ENCODE results near the gene SF3B4. TPM values are rescaled to one million over a fixed set of nuclear protein-coding genes. Genes with fewer than 3 reads are reported as not detected.

The SF3B4 gene
- total RNA-seq, 1 donor from 2014 or later: 108 TPM

GRCh38 chr1:149933208-149933607 lies 5.6 kb upstream of the SF3B4 start:
- H3K4me1 Mint-ChIP-seq (ENCODE audit: unreplicated experiment): peaks cover 31% of the 10 kb centered on the region
- H3K36me3 Mint-ChIP-seq (ENCODE audit: low read depth, unreplicated experiment): peaks cover 30% of the 10 kb centered on the region
- TF ChIP-seq CTCF (IDR thresholded peaks at IDR 0.05; ENCODE audit: unreplicated experiment): no peak
- no peak for DNase-seq (ENCODE audit: low spot score)
- H3K4me3 Mint-ChIP-seq (ENCODE audit: unreplicated experiment): peak overlapping the region; percentile 47
- peaks cover 19% of the 10 kb centered on the region for H3K27me3 Mint-ChIP-seq (ENCODE audit: unreplicated experiment)
- H3K27ac Mint-ChIP-seq (ENCODE audit: unreplicated experiment): no peak overlapping the region
- H3K9me3 Mint-ChIP-seq (ENCODE audit: unreplicated experiment): no peaks in the 10 kb centered on the region

GRCh38 chr1:149932474-149932873 lies 4.9 kb upstream of the SF3B4 start:
- Mint-ChIP-seq H3K36me3 (ENCODE audit: low read depth, unreplicated experiment) (peaks cover 30% of the 10 kb centered on the region), H3K9me3 (ENCODE audit: unreplicated experiment) (no peaks in the 10 kb centered on the region)
- TF ChIP-seq CTCF (IDR thresholded peaks at IDR 0.05; ENCODE audit: unreplicated experiment): no peak

GRCh38 chr1:149931212-149931790 lies 3.7 kb upstream of the SF3B4 start:
- H3K27ac Mint-ChIP-seq (ENCODE audit: unreplicated experiment): no peak overlapping the region
- TF ChIP-seq CTCF (IDR thresholded peaks at IDR 0.05; ENCODE audit: unreplicated experiment): no peak
- no peaks in the 10 kb centered on the region for H3K9me3 Mint-ChIP-seq (ENCODE audit: unreplicated experiment)
- peak overlapping the region; percentile 7 for H3K4me3 Mint-ChIP-seq (ENCODE audit: unreplicated experiment)
- no peak for DNase-seq (ENCODE audit: low spot score)
- peaks cover 37% of the 10 kb centered on the region for H3K36me3 Mint-ChIP-seq (ENCODE audit: low read depth, unreplicated experiment)
- H3K27me3 Mint-ChIP-seq (ENCODE audit: unreplicated experiment): peaks cover 18% of the 10 kb centered on the region
- H3K4me1 Mint-ChIP-seq (ENCODE audit: unreplicated experiment): peaks cover 21% of the 10 kb centered on the region

More at GRCh38 chr1:149932474-149932873, 4.9 kb upstream of the SF3B4 start:
- Mint-ChIP-seq H3K27ac (ENCODE audit: unreplicated experiment) (no peak overlapping the region), H3K4me3 (ENCODE audit: unreplicated experiment) (no peak overlapping the region), H3K27me3 (ENCODE audit: unreplicated experiment) (peaks cover 20% of the 10 kb centered on the region), H3K4me1 (ENCODE audit: unreplicated experiment) (peaks cover 25% of the 10 kb centered on the region)
- no peak for DNase-seq (ENCODE audit: low spot score)

GRCh38 chr1:149929856-149930255 lies 2.3 kb upstream of the SF3B4 start:
- H3K27ac Mint-ChIP-seq (ENCODE audit: unreplicated experiment): no peak overlapping the region
- H3K36me3 Mint-ChIP-seq (ENCODE audit: low read depth, unreplicated experiment): peaks cover 49% of the 10 kb centered on the region
- no peak overlapping the region for H3K4me3 Mint-ChIP-seq (ENCODE audit: unreplicated experiment)
- no peak for TF ChIP-seq CTCF (IDR thresholded peaks at IDR 0.05; ENCODE audit: unreplicated experiment)
- peaks cover 25% of the 10 kb centered on the region for H3K4me1 Mint-ChIP-seq (ENCODE audit: unreplicated experiment)
- no peak for DNase-seq (ENCODE audit: low spot score)
- peaks cover 15% of the 10 kb centered on the region for H3K27me3 Mint-ChIP-seq (ENCODE audit: unreplicated experiment)
- H3K9me3 Mint-ChIP-seq (ENCODE audit: unreplicated experiment): no peaks in the 10 kb centered on the region

GRCh38 chr1:149928401-149928724 lies 760 bp upstream of the SF3B4 start:
- Mint-ChIP-seq H3K4me3 (ENCODE audit: unreplicated experiment) (peak overlapping the region; percentile 99), H3K27ac (ENCODE audit: unreplicated experiment) (peak overlapping the region; percentile 96), H3K4me1 (ENCODE audit: unreplicated experiment) (peaks cover 30% of the 10 kb centered on the region), H3K27me3 (ENCODE audit: unreplicated experiment) (peaks cover 17% of the 10 kb centered on the region), H3K36me3 (ENCODE audit: low read depth, unreplicated experiment) (peaks cover 58% of the 10 kb centered on the region), H3K9me3 (ENCODE audit: unreplicated experiment) (no peaks in the 10 kb centered on the region)
- DNase-seq (ENCODE audit: low spot score): no peak
- TF ChIP-seq CTCF (IDR thresholded peaks at IDR 0.05; ENCODE audit: unreplicated experiment): no peak
